DND-41 (cell line): Measurements from ENCODE around the gene DPP6.

Experiments used
- ATAC-seq: fragments of 200-7000 bp; cut with Tn5 transposase; 3 replicates; pipeline ENCODE4 v1.9.1; 2021; ENCODE audit warnings: low read depth; ENCODE audit not compliant: insufficient read depth
- DNase-seq: peaks from one replicate; pipeline ENCODE4 v3.0.0-alpha.2; 2020
- H2AFZ ChIP-seq: 2 replicates; pipeline ENCODE4 v1.6.0; 2012; ENCODE audit warnings: low read depth, low read length
- H3K27ac ChIP-seq: 2 replicates; pipeline ENCODE4 v1.5.1; 2012; ENCODE audit warnings: low read length, inconsistent platforms
- H3K27me3 ChIP-seq: fragments of 200-600 bp; sonication (generic); 2 replicates; pipeline ENCODE4 v1.6.0; 2012; ENCODE audit warnings: low read length, mild to moderate bottlenecking, inconsistent platforms; ENCODE audit not compliant: insufficient read depth, poor library complexity
- H3K36me3 ChIP-seq: 2 replicates; pipeline ENCODE4 v1.5.1; 2012; ENCODE audit warnings: low read length, inconsistent platforms; ENCODE audit not compliant: insufficient read depth
- H3K4me1 ChIP-seq: 2 replicates; pipeline ENCODE4 v1.5.1; 2012; ENCODE audit warnings: mild to moderate bottlenecking, low read length; ENCODE audit not compliant: insufficient read depth
- H3K4me2 ChIP-seq: 2 replicates; pipeline ENCODE4 v1.6.0; 2012; ENCODE audit warnings: mild to moderate bottlenecking, moderate library complexity, low read length, inconsistent platforms; ENCODE audit not compliant: insufficient read depth
- H3K4me3 ChIP-seq, 2 experiments: fragments of 200-600 bp in 1 of 2; shearing (Covaris generic) in 1 of 2; 2 replicates each; pipeline ENCODE4 v1.5.1; 2012 to 2016; ENCODE audit warnings: inconsistent platforms in 2 of 2, low read length in 2 of 2, mild to moderate bottlenecking in 2 of 2, low read depth in 1 of 2, moderate library complexity in 1 of 2
- H3K79me2 ChIP-seq: 2 replicates; pipeline ENCODE4 v1.6.0; 2012; ENCODE audit warnings: low read length, inconsistent platforms; ENCODE audit not compliant: insufficient read depth
- H3K9ac ChIP-seq: 2 replicates; pipeline ENCODE4 v1.6.0; 2012; ENCODE audit warnings: low read depth, mild to moderate bottlenecking, inconsistent platforms, low read length, moderate library complexity
- H3K9me3 ChIP-seq: 2 replicates; pipeline ENCODE4 v1.5.1; 2012; ENCODE audit warnings: low read length, moderate library complexity, mild to moderate bottlenecking, inconsistent platforms; ENCODE audit not compliant: insufficient read depth, severe bottlenecking
- H4K20me1 ChIP-seq: 2 replicates; pipeline ENCODE4 v1.6.0; 2012; ENCODE audit warnings: low read length; ENCODE audit not compliant: insufficient read depth
- CTCF ChIP-seq: IDR thresholded peaks from 2 replicates; pipeline ENCODE4 v1.5.1; 2012; ENCODE audit warnings: borderline replicate concordance, low read length, moderate library complexity, mild to moderate bottlenecking; ENCODE audit not compliant: poor library complexity, severe bottlenecking; ENCODE audit errors: extremely low read depth
- EZH2 ChIP-seq: IDR thresholded peaks from 3 replicates; pipeline ENCODE4 v1.6.1; 2012; ENCODE audit warnings: borderline replicate concordance, low read depth, mild to moderate bottlenecking, moderate library complexity, low read length, inconsistent platforms; ENCODE audit not compliant: severe bottlenecking

DPP6 gene

DNA sequence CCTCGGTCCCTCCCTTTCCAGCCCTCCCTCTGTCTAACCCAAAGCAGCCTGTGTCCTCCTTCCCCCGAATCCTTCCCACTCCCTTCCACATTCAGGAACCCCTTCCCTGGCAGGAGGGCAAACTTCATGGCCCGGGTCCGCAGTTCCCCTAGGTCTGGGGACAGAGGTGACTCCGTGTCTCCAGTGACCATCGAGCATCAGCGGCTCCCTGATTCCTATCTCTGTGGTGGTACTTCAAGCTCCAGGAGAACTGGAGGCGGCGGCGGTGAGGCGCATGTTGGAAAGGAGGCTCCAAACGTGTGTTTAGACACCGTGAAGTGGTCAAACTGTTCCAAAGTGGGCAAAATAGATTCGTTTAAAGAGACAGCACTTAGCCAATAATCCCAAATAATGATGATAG lies 802.6 kb downstream of the DPP6 start:
- no peak overlapping the region for H3K27ac ChIP-seq
- no peaks in the 10 kb centered on the region for H3K36me3 ChIP-seq
- H3K4me1 ChIP-seq, result no peaks in the 10 kb centered on the region
- no peaks in the 10 kb centered on the region for H3K27me3 ChIP-seq
- TF ChIP-seq CTCF, result no peak
- TF ChIP-seq EZH2, result no peak
- no peaks in the 10 kb centered on the region for H3K79me2 ChIP-seq
- no peaks in the 10 kb centered on the region for H4K20me1 ChIP-seq
- H3K4me3 ChIP-seq, result no peak overlapping the region
- DNase-seq, result no peak
- no peak overlapping the region for H2AFZ ChIP-seq
- no peak overlapping the region for H3K9ac ChIP-seq
- H3K4me2 ChIP-seq, result no peak overlapping the region
- ATAC-seq, result no peak
- H3K9me3 ChIP-seq, result no peaks in the 10 kb centered on the region

GRCh38 chr7:154855366-154855765 lies 803.2 kb downstream of the DPP6 start:
- ATAC-seq (no peak), DNase-seq (no peak)
- Histone ChIP-seq H3K79me2 (no peaks in the 10 kb centered on the region), H3K4me1 (no peaks in the 10 kb centered on the region), H3K4me3 (no peak overlapping the region), H3K9me3 (no peaks in the 10 kb centered on the region), H2AFZ (no peak overlapping the region), H4K20me1 (no peaks in the 10 kb centered on the region), H3K9ac (no peak overlapping the region), H3K27me3 (no peaks in the 10 kb centered on the region), H3K27ac (no peak overlapping the region), H3K36me3 (no peaks in the 10 kb centered on the region), H3K4me2 (no peak overlapping the region)
- TF ChIP-seq CTCF (no peak), EZH2 (no peak)

DNA sequence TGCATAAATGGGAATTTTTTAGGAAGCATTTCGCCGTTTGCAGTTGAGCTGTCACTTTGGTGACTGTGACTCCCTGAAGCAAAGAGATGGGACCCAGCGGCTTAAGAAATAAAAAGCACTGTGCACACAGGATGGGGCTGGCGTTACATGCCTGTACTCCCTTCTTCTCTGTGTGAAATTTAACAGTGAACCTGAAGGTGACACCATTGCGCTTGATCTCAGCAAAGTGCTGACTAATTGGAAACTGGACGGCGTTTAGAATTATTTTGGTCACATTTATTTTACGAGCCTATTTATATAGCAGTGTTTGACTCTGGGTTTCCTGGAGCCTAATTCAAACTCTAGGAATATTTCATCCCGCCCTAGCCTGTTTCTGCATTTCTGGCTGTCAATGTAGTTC lies 804.5 kb downstream of the DPP6 start:
- ATAC-seq, result no peak
- Histone ChIP-seq H3K9me3 (no peaks in the 10 kb centered on the region), H3K27ac (no peak overlapping the region), H3K79me2 (no peaks in the 10 kb centered on the region), H3K27me3 (no peaks in the 10 kb centered on the region), H3K36me3 (no peaks in the 10 kb centered on the region), H3K4me2 (no peak overlapping the region), H4K20me1 (no peaks in the 10 kb centered on the region), H3K9ac (no peak overlapping the region), H3K4me1 (no peaks in the 10 kb centered on the region), H3K4me3 (no peak overlapping the region), H2AFZ (no peak overlapping the region)
- TF ChIP-seq CTCF (no peak), EZH2 (no peak)
- DNase-seq, result no peak

DNA sequence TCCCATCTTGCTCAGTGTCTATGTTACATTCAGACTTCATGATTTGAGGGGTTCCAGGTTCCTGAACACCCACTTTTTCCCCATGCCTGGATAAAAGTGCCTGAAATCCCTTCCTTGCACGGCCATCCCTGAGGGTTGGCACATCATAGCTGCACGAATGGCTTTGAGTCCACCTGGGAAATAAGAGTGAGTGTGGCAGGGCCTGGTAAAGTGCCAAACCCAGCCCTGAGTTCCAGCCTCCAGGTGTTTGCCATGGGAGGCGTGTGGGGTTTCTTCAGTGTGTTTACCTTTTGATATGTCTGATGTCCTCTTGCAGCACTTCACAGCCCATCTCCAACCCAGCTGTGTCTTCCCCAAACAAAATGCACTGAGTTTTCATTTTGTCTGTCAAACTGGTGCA lies 805.0 kb downstream of the DPP6 start:
- H3K79me2 ChIP-seq, result no peaks in the 10 kb centered on the region
- no peak for TF ChIP-seq EZH2
- TF ChIP-seq CTCF, result no peak
- no peaks in the 10 kb centered on the region for H4K20me1 ChIP-seq
- no peak overlapping the region for H2AFZ ChIP-seq
- no peaks in the 10 kb centered on the region for H3K9me3 ChIP-seq
- no peak for DNase-seq
- no peak for ATAC-seq
- no peaks in the 10 kb centered on the region for H3K36me3 ChIP-seq
- no peaks in the 10 kb centered on the region for H3K4me1 ChIP-seq
- no peak overlapping the region for H3K4me3 ChIP-seq
- no peak overlapping the region for H3K27ac ChIP-seq
- H3K9ac ChIP-seq, result no peak overlapping the region
- H3K4me2 ChIP-seq, result no peak overlapping the region
- no peaks in the 10 kb centered on the region for H3K27me3 ChIP-seq
